AG08395 (cell line): ENCODE measurements around the gene ABTB2.

Experiments used
- DNase-seq: peaks from one replicate; pipeline ENCODE4 v3.0.0; 2012; ENCODE audit warnings: mixed read lengths, low spot score

Gene ABTB2

DNA sequence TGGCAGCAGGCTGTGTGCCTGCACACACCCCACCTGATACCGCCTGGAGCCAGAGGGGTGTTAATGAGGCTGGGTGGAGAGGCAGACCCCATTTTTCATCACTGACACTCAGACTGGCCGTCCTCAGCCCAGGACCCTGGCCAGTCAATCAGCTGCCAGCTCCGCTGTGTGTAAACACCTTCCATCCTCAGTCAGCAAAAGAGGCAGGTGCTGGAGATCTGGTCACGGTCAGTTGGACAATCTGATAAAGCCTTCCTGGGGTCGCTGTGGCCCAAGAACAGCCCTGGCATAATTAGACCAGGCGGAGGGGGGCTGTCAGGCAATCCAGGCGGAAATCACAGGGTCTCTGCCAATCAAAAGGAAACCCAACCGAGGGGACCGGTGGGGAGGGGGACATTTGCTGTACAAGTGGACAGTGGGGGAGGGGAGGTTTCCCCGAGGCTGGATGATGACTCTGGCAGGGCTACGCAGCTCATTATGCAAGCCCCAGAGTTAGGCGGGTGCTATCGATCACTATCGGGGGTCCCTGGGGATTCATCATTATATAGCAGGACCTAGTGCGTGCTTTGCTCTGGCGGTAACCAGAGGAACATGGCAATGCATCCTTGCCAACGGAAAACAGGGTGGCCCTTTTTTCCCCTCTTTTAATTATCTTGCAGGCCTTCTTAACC lies 72.9 kb downstream of the ABTB2 start:
- no peak for DNase-seq

DNA sequence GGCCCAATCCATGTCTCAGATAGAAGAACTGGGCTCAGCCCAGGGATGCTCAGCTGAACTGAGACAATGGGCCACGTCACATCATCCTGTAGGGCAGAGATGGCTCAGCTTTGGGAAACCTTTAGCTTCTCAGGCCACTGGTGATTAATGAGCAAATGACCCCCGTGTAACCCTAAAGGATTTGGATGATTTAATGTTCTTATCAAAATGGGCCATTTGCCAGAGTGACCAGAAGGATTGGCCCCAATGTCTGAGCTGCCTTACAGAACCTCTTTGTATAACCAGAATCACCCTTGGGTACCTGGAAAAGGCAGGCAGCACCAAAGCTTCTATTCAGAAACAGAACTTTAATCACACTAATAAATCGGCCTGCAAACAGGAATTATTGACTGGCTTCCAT lies 73.7 kb downstream of the ABTB2 start:
- no peak for DNase-seq

DNA sequence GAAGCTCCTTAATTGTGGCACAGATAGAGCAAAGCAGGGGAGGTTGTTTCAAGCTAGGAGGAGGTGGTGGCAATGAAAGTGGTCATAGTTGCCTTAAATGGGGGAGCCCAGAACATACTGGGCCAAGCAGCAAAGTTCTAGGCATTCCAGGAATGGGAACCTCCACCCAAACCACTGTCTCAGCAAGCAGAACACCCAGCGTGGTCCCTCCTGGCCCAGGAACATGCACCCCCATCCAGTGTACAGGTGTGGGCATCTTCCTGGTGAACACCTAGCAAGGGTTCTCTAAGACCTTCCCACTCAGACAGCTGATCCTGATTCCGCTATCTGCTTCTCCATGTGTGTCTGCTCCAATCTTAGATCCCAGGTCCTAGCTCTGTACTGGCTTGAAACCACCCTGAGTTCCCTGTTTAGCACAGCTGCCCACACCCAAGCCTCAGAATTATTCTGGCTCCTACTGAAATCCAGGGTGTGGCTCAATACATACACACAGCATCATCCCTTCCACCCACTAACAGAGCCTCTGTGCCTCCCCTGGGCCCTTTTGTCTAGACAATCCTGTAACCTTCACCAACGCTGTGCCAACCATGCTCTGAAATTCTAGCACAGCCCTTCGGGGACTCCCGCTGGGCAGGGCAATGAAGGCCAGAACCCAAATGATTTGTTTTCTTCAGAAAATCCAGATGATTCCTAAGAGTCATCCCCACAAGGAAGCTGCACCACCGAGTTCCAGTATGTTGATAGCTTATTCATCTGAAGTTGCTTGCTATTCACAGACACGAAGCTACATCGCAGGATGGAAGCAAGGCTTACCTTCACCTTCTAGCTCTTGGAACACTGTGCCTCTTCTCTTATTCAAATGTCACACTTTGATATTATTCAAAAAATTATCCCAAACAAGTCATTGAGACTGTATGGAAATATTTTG lies 76.6 kb downstream of the ABTB2 start:
- DNase-seq, result no peak

DNA sequence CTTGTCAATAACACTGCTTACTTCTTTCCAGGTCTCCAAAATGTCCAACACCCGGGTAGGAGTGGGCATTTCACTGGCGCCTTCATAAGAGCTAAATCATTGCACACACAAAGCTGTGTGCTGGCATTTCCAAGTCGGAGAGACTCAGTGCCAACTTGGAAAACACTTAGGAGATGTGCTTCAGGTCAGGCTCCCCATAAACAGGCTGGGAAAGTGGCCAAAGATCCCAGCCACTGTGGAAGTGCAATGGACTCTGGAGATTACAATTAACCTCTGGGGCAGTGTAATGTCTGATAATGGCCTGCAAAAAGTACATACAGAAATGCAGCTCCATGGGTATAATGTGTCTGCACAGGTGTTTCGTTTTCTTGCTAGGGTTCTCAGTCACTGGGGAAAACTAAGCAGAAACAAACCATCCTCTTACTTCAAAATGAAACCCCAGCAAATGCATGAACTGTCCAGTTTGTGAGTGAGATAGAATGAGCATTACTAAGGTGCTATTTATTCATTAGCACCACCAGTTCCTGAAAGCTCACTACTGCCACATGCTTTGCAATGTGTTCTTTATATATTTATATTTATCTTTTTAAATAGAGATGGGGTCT lies 79.0 kb downstream of the ABTB2 start:
- DNase-seq, result no peak

DNA sequence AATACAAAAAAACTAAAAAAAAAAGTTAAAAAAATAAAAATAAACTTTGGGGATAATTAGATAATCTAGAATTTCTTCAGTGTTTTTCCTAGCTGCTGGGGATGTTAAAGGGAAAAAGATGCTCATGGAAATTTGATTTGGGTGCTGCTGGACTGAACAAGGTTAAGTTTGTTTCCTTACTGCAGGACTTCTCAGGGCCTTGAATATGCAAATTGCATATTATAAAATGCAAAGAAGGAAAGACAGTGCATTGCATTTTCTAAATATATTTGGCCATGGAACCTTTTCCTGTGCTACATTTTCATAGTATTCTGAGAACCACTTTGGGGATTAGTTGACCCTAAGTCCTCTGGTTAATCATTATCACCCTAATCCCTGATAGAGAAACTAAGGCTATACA lies 79.6 kb downstream of the ABTB2 start:
- no peak for DNase-seq

DNA sequence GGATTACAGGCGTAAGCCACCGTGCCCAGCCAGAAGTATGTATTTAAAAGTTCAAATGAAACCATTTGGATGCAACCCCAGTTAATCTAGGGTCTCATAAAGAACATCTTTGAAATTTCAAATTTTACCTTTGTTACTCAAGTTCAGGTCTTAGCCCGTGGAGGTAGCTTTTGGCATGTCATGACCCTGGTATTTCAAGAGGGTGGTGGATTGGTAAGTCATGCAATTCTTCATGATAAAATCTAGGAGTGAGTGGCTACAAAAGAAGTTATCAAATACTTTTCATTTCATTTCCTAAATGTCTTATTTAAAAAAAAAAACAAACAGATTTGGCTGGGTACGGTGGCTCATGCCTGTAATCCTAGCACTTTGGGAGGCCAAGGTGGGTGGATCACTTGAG lies 80.6 kb downstream of the ABTB2 start:
- no peak for DNase-seq

DNA sequence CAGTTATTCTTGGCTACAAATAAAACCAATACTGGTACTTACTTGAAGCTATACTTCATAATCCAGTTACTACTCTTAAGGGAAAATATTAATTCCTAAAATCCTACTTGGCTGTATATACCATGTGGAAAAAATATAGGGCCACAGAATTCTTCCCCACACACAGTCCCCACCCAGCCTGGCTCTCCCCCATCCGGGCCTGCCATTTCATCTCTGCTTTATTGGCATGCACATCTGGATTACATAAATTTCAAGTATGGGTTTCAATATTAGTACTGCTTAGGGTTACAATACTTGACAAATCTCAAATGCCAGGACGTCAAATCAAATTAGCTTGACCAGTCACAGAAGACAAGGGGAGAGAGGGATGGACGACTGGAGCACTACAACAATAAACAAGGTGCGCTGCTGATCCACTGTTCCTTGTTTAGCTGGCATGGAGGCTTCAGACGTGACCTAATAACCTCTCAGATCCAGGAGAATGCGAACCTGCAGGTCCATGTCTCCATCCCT lies 81.4 kb downstream of the ABTB2 start:
- no peak for DNase-seq

DNA sequence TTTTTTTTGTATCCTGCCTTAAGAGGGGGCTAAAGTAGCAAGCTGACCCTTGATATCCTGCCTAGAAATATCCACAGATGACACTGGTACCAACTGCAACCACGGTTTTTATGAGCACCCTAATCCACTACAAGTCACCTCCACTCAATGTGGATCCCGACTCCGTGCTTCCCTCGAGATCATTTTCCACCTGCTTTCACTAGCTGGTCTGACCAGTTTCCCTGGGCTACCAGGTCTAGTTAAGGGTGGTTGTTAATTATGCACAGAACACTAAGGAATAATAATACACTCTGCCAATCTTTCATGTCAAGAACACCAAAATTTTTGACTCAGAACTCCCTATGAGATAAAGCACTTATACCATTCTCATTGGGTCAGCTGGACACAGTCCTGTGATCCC lies 82.3 kb downstream of the ABTB2 start:
- no peak for DNase-seq

DNA sequence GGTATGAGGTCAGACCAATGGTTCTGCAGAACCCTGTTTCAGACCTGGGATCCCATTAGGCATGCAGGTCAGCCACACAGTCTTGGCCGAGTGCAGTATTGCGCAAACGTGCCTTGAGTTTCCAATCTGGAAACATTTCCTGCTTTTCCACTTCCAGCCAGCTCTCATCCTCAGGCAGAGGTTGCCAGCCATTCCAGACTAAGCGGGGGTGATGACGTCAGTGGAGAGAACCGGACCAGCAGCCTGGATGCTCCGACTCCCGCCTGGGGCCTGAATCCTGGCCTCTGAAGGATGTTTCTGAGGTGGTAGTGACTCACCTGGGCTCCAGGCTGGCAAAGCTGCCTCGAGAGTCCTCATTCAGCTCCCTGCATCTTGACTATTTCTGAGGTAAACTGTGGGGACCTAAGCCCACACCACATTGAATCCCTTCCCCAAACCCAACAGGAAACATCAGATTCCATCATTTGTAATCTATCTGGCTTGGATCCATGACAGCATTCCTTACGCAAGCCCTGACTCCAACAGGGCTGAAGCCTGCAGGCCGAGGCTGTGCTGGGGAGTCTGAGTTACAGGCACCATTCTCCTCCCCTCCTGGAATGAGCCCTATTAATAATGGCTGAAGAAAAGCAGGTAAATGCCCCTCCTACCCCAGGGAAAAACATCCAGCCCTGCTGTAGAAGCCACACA lies 83.0 kb downstream of the ABTB2 start:
- DNase-seq, result peak; percentile 98

DNA sequence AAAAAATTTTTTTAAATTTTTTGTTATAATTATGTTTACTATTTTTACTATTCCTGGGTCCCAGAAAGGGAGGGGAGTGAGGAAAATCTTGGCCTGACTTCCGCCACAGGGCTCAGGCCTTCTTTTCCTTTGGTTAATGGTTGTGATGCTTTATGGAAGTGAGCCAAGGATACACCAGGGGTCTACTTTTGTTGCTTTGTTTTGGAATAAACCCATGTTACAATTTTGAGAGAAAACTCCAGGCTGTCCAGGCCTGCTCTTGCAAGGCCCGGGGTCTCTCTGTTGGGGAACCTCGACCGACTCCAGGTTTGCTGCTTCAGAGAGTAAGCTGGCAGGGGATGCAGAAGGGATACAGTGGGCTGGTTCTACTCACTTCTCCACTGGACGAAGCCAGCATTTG lies 84.7 kb downstream of the ABTB2 start:
- no peak for DNase-seq

DNA sequence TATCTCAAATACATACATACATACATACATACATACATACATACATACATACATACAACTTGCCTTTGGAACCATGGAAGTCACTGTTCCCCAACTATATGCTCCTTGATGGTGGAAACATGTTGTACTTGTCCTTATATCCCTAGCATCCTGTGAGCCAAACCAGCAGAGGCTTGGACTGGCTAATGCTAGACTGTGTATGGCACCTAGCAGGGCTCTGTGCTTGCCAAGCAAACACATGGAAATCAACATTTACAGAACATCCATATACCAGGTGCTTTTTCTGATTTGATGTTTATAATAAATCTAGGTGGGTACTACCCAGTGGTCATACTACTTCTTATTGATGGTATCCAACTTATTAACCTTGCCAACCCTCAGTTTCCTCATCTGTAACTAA lies 86.1 kb downstream of the ABTB2 start:
- no peak for DNase-seq

DNA sequence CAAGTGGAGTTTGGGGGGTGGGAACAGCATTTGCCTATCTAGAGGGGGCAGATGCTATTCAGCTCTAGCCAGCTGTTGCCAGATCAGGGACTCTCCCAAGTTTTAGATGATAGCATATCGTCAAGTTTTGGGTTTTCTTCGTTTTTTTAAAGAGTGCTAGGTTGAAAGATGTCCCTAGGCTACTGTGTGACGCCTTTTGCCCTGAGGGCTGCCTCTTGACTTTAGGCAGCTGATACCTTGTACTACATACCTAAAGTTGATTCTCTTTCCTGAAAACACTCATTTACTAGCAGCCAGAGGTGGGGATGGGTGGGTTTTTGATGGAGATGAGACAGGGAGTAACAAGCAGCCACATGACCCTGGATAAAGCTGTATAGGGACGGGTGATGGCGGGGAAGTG lies 87.1 kb downstream of the ABTB2 start:
- no peak for DNase-seq

DNA sequence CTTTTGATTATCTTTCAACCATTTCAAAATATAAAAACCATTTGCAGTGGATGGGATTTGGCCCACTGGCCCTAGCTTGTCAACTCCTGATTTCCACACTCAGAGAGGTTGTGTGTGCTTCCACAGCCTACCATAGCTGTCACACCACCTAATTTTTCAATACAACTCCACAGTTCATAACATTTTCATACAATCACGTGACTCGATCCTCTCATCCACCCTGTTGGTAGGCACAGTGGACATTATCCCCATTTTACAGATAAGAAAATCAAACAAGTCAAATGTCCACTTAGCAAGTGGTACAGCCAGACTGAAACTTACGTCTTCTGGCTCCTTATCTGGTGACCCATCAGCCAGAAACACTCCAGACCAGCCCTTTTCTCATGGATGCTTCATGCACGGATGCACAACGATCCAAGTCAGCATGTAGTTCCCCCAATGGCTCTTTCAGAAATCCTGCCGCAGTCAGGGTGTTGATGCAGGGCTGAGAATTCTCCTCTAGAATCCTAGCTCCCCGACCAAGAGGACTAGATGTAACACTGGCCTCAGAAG lies 88.0 kb downstream of the ABTB2 start:
- DNase-seq, result no peak

DNA sequence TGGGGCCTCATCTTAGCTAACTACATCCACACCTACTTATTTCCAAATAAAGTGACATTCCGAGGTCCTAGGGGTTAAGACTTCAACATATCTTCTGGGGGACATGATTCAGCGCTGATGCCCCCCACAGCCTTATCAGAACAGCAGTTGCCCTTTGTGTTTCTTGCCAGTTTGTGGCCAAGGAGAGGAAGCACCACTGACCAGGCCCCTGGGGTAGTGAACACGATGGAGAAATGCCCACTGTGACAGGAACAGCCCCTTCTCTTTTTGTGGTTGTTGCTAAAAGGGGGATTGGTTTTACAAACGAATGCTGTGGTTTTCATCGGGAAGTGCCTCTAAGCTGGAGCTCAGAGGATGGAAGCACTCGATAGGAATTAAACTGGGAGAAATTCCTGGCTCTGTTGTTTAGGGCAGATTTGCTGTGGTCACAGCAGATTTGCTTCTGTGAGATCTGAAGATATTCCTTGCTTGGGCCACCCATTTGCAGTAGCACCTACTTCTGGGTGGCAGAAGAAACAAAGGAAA lies 88.8 kb downstream of the ABTB2 start:
- no peak for DNase-seq

DNA sequence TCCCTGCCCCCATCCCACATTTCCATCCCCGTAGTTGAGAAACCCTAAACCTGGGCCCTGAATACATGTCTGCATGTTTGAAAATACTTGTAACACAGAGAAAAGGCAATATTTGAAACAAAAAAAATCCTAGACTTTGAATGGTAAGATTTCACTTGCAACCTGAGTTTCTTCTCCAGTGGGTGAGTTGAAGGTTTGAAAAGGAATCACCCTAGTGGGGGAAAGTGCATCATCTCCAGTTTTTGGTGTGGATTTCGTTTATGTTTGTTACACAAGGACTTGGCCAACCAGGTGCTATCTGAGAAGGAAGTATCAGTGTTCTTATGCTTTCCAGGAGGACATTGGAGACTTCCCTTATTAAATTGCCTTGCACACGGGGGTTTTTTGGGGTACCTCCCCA lies 90.4 kb downstream of the ABTB2 start:
- DNase-seq, result no peak

DNA sequence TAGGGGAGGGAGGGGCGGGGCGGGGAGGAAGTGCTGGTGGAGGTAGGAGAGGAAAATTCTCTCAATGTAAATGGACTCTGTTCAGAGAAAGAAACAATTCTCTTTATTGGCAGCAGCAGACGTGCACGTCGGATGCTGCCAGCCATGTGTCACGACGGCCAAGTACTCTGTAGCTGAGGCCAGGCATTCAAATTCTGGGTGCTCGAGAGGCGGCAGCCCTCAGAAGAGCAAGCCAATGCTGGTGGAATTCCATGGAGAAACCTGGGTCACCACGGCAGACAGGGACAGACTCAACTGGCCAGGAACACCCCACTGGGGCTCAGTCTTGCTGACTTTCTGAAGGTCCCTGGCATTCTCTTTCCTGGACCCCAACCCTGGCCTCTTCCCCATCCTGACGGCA lies 90.8 kb downstream of the ABTB2 start:
- DNase-seq, result peak; percentile 19

DNA sequence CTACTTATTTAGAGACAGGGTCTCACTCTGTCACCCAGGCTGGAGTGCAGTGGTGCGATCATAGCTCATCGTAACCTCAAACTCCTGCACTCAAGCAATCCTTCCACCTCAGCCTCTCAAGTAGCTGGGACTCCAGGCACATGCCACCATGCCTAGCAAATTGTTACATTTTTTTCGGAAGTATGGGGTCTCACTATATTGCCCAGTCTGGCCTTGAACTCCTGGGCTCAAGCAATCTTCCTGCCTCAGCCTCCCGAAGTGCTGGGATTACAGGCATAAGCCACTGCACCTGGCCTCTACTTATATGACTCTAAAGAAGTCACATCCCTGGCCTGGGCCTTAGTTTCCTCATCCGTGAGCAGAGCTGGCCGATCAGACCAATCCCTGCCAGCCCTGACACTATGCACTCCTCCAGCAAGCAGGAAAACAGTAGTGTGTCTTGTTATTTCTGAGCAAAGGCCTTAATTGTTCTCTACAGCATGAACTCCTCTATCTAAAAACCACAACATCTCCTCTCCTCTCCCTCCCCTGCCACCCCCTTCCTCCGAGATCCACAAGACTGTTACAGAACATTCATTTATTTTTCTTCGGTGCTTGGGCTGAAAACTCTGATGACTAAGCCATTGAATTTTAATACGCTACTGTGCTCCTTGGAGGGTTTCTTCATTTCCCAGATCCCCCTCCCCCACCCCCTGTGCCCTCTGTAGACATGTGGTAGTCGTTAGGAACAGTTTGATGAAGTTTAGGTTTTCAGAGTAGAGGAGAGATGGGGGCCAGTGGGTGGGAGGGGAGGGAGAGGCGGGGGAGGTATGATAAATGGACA lies 91.5 kb downstream of the ABTB2 start:
- DNase-seq, result peak; percentile 83

DNA sequence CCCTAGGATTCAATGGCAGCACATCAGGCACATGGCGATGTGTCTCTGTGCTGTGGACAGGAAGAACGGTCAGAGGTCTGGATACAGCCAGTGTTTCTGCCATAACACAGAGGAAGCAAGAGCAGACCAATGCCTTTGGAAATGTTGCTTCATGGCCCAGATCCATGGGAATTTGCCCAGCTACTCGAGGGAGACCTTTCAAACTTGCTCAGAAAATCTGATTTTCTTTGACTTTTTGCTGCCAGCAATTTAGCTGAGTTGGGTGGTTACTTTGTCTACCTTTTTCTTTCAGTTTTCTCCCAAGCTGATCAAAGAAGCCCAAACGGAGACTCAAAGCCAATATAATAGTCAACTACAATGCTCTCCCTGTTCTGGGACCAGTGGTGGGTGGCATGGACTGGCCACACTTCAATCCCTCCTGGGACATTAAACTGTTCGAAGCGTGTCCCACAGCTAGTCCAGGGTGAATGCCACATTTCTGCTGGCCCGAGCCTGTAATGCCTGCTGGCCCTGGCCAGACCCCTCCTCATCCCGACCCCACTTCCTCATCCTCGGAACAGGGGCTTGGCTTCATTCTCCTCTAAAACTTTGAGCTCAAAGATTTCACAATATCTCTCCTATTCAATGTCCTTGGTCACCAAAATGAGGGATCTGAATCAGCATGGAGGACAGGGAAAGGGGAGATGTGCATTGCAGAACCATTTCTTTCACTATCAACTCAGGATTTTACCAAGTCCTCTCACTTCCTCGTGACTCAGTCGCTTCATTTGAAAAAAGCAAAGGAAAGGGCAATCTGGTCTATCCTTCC lies 93.3 kb downstream of the ABTB2 start:
- no peak for DNase-seq

DNA sequence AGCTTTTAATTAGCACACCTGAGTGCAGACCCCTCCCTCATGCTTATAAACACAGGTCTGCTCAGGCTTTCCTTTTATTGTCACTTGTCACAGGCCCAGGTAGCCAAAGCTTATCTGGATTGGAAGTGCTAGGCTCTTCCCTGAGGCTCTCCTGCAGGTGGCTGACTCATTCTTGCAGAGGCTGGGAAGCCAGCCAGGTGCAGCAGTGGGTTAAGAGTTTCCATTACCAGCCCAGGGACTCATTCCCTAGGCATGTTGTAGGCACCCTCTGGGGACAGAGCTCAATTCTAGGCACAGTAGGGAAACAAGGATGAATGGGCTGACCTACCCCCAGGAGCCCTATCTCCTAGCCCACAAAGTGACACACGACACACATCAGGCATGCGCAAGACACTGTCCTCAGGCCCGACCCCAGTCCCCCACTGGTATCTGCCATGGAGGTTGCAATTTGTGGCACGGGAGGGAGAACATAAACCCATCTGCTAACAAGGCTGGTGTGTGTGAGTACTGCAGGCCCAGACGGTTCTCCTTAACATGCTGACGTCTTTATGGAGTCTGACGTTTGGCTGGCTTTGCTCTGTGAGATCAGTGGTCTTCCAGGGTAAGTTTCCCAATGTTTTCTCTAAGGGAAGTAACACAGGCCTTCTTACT lies 94.2 kb downstream of the ABTB2 start:
- peak; percentile 63 for DNase-seq
